ENCODE data around the gene SERPINA10. TPM values are rescaled to one million over a fixed set of nuclear protein-coding genes. Genes with fewer than 3 reads are reported as not detected.
A peak's percentile ranks its signal among the peaks of the same experiment; 100 is the strongest.

Gene SERPINA10
- total and polyA plus RNA-seq, 2 of the 13 experiments (the other 11 are each of a cell fraction or from before 2014, with no cell fraction given) = 20.1 to 20.2 TPM

DNA sequence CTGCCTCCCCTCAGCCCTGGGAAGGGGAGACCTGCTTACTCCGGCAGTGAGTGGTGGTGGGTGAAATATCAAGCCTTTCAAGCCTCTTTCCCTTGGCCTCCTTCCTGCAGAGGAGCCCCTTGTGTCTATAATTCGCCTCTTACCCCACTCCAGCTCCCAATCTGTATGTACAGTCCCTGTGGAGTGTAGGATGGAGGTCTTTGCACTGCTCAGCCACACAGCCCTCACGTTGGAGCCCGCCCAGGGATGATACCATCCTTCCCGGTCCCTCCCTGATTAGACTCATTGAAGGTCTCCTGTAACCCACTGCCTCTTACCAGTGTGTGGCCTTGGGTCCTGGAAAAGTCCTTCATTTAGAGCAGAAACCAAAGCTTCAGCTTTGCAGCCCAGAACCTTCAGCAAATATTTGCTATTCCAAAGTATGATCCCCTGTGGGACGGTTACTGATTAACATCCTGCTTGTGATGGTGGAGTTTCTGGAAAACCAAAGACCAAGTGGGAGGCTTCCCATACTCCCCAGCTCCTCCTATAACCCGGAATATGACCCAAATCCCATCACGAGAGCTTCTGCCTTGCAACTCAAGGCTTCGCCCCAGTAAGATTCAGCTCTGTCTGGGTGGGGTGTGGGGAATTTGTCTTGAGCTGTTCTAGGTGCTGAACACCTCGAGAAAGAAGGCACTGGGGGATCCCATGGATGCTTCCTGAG lies at the start of gene SERPINA10 (continued):
- TF ChIP-seq CREB1 (IDR thresholded peaks at IDR 0.05) (no peak), CREB1 (CRISPR knock-in tag; IDR thresholded peaks at IDR 0.05) (peak; percentile 75), RELA (CRISPR knock-in tag; IDR thresholded peaks at IDR 0.05) (no peak), PHF8 (CRISPR knock-in tag; IDR thresholded peaks at IDR 0.05) (0 out of 2 replicates have a peak, but pooled peaks have one; percentile 22), ZNF549 (CRISPR knock-in tag; IDR thresholded peaks at IDR 0.05) (no peak), KDM3A (CRISPR knock-in tag; IDR thresholded peaks at IDR 0.05; ENCODE audit: low read depth) (peak; percentile 21; the same call in 1 of the 2 replicates), NR2F6 (IDR thresholded peaks at IDR 0.05) (peak; percentile 47; the same call in 1 of the 2 replicates), NR2F6 (CRISPR knock-in tag; IDR thresholded peaks at IDR 0.05) (peak; percentile 54; the same call in 1 of the 2 replicates), ZNF556 (CRISPR knock-in tag; IDR thresholded peaks at IDR 0.05; ENCODE audit: borderline replicate concordance) (no peak; the same call in 1 of the 2 replicates), ATF7 (IDR thresholded peaks at IDR 0.05) (no peak), ATF7 (CRISPR knock-in tag; IDR thresholded peaks at IDR 0.05) (no peak; the same call in 1 of the 2 replicates), RFX5 (IDR thresholded peaks at IDR 0.05; ENCODE audit: low read depth, low read length) (0 out of 2 replicates have a peak, but pooled peaks have one; percentile 6), ZNF484 (CRISPR knock-in tag; IDR thresholded peaks at IDR 0.05; ENCODE audit: borderline replicate concordance, low read depth) (no peak), SNAI1 (CRISPR knock-in tag; IDR thresholded peaks at IDR 0.05; ENCODE audit: borderline replicate concordance) (no peak), ARID4A (CRISPR knock-in tag; IDR thresholded peaks at IDR 0.05; ENCODE audit: borderline replicate concordance) (no peak; the same call in none of the 2 replicates), ARHGAP35 (CRISPR knock-in tag; IDR thresholded peaks at IDR 0.05; ENCODE audit: borderline replicate concordance) (no peak), SPEN (CRISPR knock-in tag; IDR thresholded peaks at IDR 0.05; ENCODE audit: low read depth) (peak; percentile 50; the same call in 1 of the 2 replicates), ZNF30 (CRISPR knock-in tag; IDR thresholded peaks at IDR 0.05) (no peak), CEBPB (IDR thresholded peaks at IDR 0.05; ENCODE audit: borderline replicate concordance, low read depth, low read length) (no peak), EEA1 (CRISPR knock-in tag; IDR thresholded peaks at IDR 0.05; ENCODE audit: borderline replicate concordance) (no peak), ZNF143 (CRISPR knock-in tag; IDR thresholded peaks at IDR 0.05) (peak; percentile 77), ZSCAN22 (CRISPR knock-in tag; IDR thresholded peaks at IDR 0.05) (peak; percentile 15; the same call in 1 of the 2 replicates), NCOA2 (CRISPR knock-in tag; IDR thresholded peaks at IDR 0.05) (peak; percentile 90), NFE2L2 (IDR thresholded peaks at IDR 0.05; ENCODE audit: low read length) (no peak), ZNF3 (CRISPR knock-in tag; IDR thresholded peaks at IDR 0.05) (no peak), PRPF4 (IDR thresholded peaks at IDR 0.05; ENCODE audit: low read depth, low read length, poor library complexity, severe bottlenecking) (peak; percentile 32), ZNF546 (CRISPR knock-in tag; conservative IDR thresholded peaks at IDR 0.05) (no peak)
- TF ChIP-seq, protein P1, sequence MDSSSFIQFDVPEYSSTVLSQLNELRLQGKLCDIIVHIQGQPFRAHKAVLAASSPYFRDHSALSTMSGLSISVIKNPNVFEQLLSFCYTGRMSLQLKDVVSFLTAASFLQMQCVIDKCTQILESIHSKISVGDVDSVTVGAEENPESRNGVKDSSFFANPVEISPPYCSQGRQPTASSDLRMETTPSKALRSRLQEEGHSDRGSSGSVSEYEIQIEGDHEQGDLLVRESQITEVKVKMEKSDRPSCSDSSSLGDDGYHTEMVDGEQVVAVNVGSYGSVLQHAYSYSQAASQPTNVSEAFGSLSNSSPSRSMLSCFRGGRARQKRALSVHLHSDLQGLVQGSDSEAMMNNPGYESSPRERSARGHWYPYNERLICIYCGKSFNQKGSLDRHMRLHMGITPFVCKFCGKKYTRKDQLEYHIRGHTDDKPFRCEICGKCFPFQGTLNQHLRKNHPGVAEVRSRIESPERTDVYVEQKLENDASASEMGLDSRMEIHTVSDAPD (CRISPR knock-in tag; IDR thresholded peaks at IDR 0.05) = 0 out of 2 replicates have a peak, but pooled peaks have one; percentile 65

Data from HepG2 (cell line).